ENCODE data around the gene RANBP10.

GRCh38 chr16:67779256-67780014 lies 26.9 kb downstream of the RANBP10 start:
- TF ChIP-seq TAF1 (conservative IDR thresholded peaks at IDR 0.05): no peak
- TF ChIP-seq CTCF (IDR thresholded peaks at IDR 0.05; ENCODE audit: low read depth, low read length, missing input control): no peak

All from liver (tissue), 3 donors.